Measurements from ENCODE around the gene PSMB1. TPM values are rescaled to one million over a fixed set of nuclear protein-coding genes. Genes with fewer than 3 reads are reported as not detected.

The PSMB1 gene
- total RNA-seq (100 to 1,000 TPM; 162 to 207 TPM), polyA plus RNA-seq (ENCODE audit: insufficient read length in 2 of 2) (100 to 1,000 TPM; 139 to 142 TPM)
- long read RNA-seq, donor 1, transcript PSMB1-201 (6 exons, 928 nt): major isoform, 100 of 164 reads
- long read RNA-seq, donor 1, transcript PSMB1-202 (5 exons, 1,939 nt): minor isoform, 15 of 164 reads
- long read RNA-seq, donor 1, partial matches to known transcripts: 34 of 164 reads
- long read RNA-seq, donor 1, other reads (novel, unspliced or antisense): 15 of 164 reads
- long read RNA-seq, donor 2, transcript PSMB1-201 (6 exons, 928 nt): major isoform, 31 of 34 reads
- long read RNA-seq, donor 2, partial matches to known transcripts: 0 of 34 reads
- long read RNA-seq, donor 2, other reads (novel, unspliced or antisense): 0 of 34 reads
- long read RNA-seq, donor 3, transcript PSMB1-201 (6 exons, 928 nt): major isoform, 49 of 50 reads
- long read RNA-seq, donor 3, partial matches to known transcripts: 0 of 50 reads
- long read RNA-seq, donor 3, other reads (novel, unspliced or antisense): 0 of 50 reads
- long read RNA-seq, donor 4, transcript PSMB1-202 (5 exons, 1,939 nt): minor isoform, 26 of 198 reads
- long read RNA-seq, donor 4, transcript PSMB1-201 (6 exons, 928 nt): major isoform, 142 of 198 reads
- long read RNA-seq, donor 4, partial matches to known transcripts: 16 of 198 reads
- long read RNA-seq, donor 4, other reads (novel, unspliced or antisense): 14 of 198 reads

- Histone ChIP-seq H3K27ac (ENCODE audit: low read depth, low read length) (peak within 1 kb of the TSS; percentile 98), H3K4me1 (ENCODE audit: control insufficient read depth, insufficient read depth, low read length) (peaks cover 11% of the 10 kb centered on the region), H3K9me3 (ENCODE audit: control insufficient read depth, insufficient read depth, low read length) (no peaks in the 10 kb centered on the region), H3K27me3 (ENCODE audit: control insufficient read depth, insufficient read depth, low read length) (no peaks in the 10 kb centered on the region), H3K4me3 (ENCODE audit: low read depth, low read length) (peak within 1 kb of the TSS; percentile 98), H3K36me3 (ENCODE audit: control insufficient read depth, insufficient read depth, low read length) (peaks cover 11% of the 10 kb centered on the region)
- DNase-seq (ENCODE audit: low read depth in 4 of 6, low spot score in 6 of 6): peak; percentile 92 to 99 (median 94)
- WGBS (ENCODE audit: insufficient coverage): under 1% methylated on average over 36 of the region's 41 CpGs
These were observed at the start of gene PSMB1 for GRCh38 chr6:170552765-170553533. PSMB1 (minus strand) TSS chr6:170553307; CDS start chr6:170553242, 65 bp downstream.

GRCh38 chr6:170597278-170597677 lies 44.2 kb upstream of the PSMB1 start:
- Histone ChIP-seq H3K36me3 (ENCODE audit: control insufficient read depth, insufficient read depth, low read length) (no peaks in the 10 kb centered on the region), H3K9me3 (ENCODE audit: control insufficient read depth, insufficient read depth, low read length) (no peaks in the 10 kb centered on the region), H3K4me1 (ENCODE audit: control insufficient read depth, insufficient read depth, low read length) (no peaks in the 10 kb centered on the region), H3K4me3 (ENCODE audit: low read depth, low read length) (no peak overlapping the region), H3K27ac (ENCODE audit: low read depth, low read length) (no peak overlapping the region), H3K27me3 (ENCODE audit: control insufficient read depth, insufficient read depth, low read length) (peaks cover 5% of the 10 kb centered on the region)
- DNase-seq (ENCODE audit: low read depth in 4 of 6, low spot score in 6 of 6): no peak

- Histone ChIP-seq H3K9me3 (ENCODE audit: control insufficient read depth, insufficient read depth, low read length) (no peaks in the 10 kb centered on the region), H3K27me3 (ENCODE audit: control insufficient read depth, insufficient read depth, low read length) (peaks cover 5% of the 10 kb centered on the region), H3K36me3 (ENCODE audit: control insufficient read depth, insufficient read depth, low read length) (no peaks in the 10 kb centered on the region), H3K4me1 (ENCODE audit: control insufficient read depth, insufficient read depth, low read length) (no peaks in the 10 kb centered on the region), H3K27ac (ENCODE audit: low read depth, low read length) (no peak overlapping the region), H3K4me3 (ENCODE audit: low read depth, low read length) (no peak overlapping the region)
- DNase-seq (ENCODE audit: low read depth in 4 of 6, low spot score in 6 of 6): no peak
These were observed 43.3 kb upstream of the PSMB1 start for GRCh38 chr6:170596426-170596825.

GRCh38 chr6:170590725-170591124 lies 37.6 kb upstream of the PSMB1 start:
- H3K27me3 ChIP-seq (ENCODE audit: control insufficient read depth, insufficient read depth, low read length): no peaks in the 10 kb centered on the region
- no peak overlapping the region for H3K4me3 ChIP-seq (ENCODE audit: low read depth, low read length)
- H3K36me3 ChIP-seq (ENCODE audit: control insufficient read depth, insufficient read depth, low read length): no peaks in the 10 kb centered on the region
- no peak for DNase-seq (ENCODE audit: low read depth in 4 of 6, low spot score in 6 of 6)
- H3K27ac ChIP-seq (ENCODE audit: low read depth, low read length): no peak overlapping the region
- WGBS (ENCODE audit: insufficient coverage): no CpG with 5 or more reads among the region's 1 CpG
- peaks cover 7% of the 10 kb centered on the region for H3K9me3 ChIP-seq (ENCODE audit: control insufficient read depth, insufficient read depth, low read length)
- H3K4me1 ChIP-seq (ENCODE audit: control insufficient read depth, insufficient read depth, low read length): no peaks in the 10 kb centered on the region

- peak overlapping the region; percentile 88 for H3K27ac ChIP-seq (ENCODE audit: low read depth, low read length)
- WGBS (ENCODE audit: insufficient coverage): 0% methylated on average over 4 of the region's 6 CpGs
These were observed 31.9 kb upstream of the PSMB1 start for GRCh38 chr6:170584954-170585498.

GRCh38 chr6:170584181-170584953 lies 31.3 kb upstream of the PSMB1 start, which contains the start of gene PDCD2:
PDCD2 (minus strand) TSS chr6:170584637; CDS start chr6:170584581, 56 bp downstream.
- Histone ChIP-seq H3K27ac (ENCODE audit: low read depth, low read length) (peak within 1 kb of the TSS; percentile 88), H3K4me3 (ENCODE audit: low read depth, low read length) (peak within 1 kb of the TSS; percentile 84), H3K4me1 (ENCODE audit: control insufficient read depth, insufficient read depth, low read length) (no peaks in the 10 kb centered on the region), H3K9me3 (ENCODE audit: control insufficient read depth, insufficient read depth, low read length) (no peaks in the 10 kb centered on the region), H3K36me3 (ENCODE audit: control insufficient read depth, insufficient read depth, low read length) (peaks cover 14% of the 10 kb centered on the region), H3K27me3 (ENCODE audit: control insufficient read depth, insufficient read depth, low read length) (no peaks in the 10 kb centered on the region)
- DNase-seq (ENCODE audit: low read depth in 4 of 6, low spot score in 6 of 6): peak; percentile 54 to 97 (median 80)
- under 1% methylated on average over 80 of the region's 81 CpGs for WGBS (ENCODE audit: insufficient coverage)

More at GRCh38 chr6:170584954-170585498, 31.9 kb upstream of the PSMB1 start:
- Histone ChIP-seq H3K36me3 (ENCODE audit: control insufficient read depth, insufficient read depth, low read length) (peaks cover 14% of the 10 kb centered on the region), H3K4me3 (ENCODE audit: low read depth, low read length) (peak overlapping the region; percentile 84), H3K27me3 (ENCODE audit: control insufficient read depth, insufficient read depth, low read length) (no peaks in the 10 kb centered on the region), H3K4me1 (ENCODE audit: control insufficient read depth, insufficient read depth, low read length) (no peaks in the 10 kb centered on the region), H3K9me3 (ENCODE audit: control insufficient read depth, insufficient read depth, low read length) (peaks cover under 1% of the 10 kb centered on the region)
- peak in 2 of 6 donors; percentile 1 to 7 for DNase-seq (ENCODE audit: low read depth in 4 of 6, low spot score in 6 of 6)

GRCh38 chr6:170583756-170584180 lies 30.7 kb upstream of the PSMB1 start:
- DNase-seq (ENCODE audit: low read depth in 4 of 6, low spot score in 6 of 6): peak in 2 of 6 donors; percentile 0 to 6
- Histone ChIP-seq H3K27me3 (ENCODE audit: control insufficient read depth, insufficient read depth, low read length) (no peaks in the 10 kb centered on the region), H3K4me3 (ENCODE audit: low read depth, low read length) (peak overlapping the region; percentile 84), H3K9me3 (ENCODE audit: control insufficient read depth, insufficient read depth, low read length) (no peaks in the 10 kb centered on the region), H3K36me3 (ENCODE audit: control insufficient read depth, insufficient read depth, low read length) (peaks cover 14% of the 10 kb centered on the region), H3K4me1 (ENCODE audit: control insufficient read depth, insufficient read depth, low read length) (no peaks in the 10 kb centered on the region), H3K27ac (ENCODE audit: low read depth, low read length) (peak overlapping the region; percentile 34)
- WGBS (ENCODE audit: insufficient coverage): 0% methylated on average over 8 of the region's 12 CpGs

GRCh38 chr6:170578909-170579308 lies 25.8 kb upstream of the PSMB1 start:
- Histone ChIP-seq H3K36me3 (ENCODE audit: control insufficient read depth, insufficient read depth, low read length) (peaks cover 14% of the 10 kb centered on the region), H3K27ac (ENCODE audit: low read depth, low read length) (no peak overlapping the region), H3K4me1 (ENCODE audit: control insufficient read depth, insufficient read depth, low read length) (no peaks in the 10 kb centered on the region), H3K9me3 (ENCODE audit: control insufficient read depth, insufficient read depth, low read length) (no peaks in the 10 kb centered on the region), H3K27me3 (ENCODE audit: control insufficient read depth, insufficient read depth, low read length) (no peaks in the 10 kb centered on the region), H3K4me3 (ENCODE audit: low read depth, low read length) (no peak overlapping the region)
- no peak for DNase-seq (ENCODE audit: low read depth in 4 of 6, low spot score in 6 of 6)

- Histone ChIP-seq H3K27ac (ENCODE audit: low read depth, low read length) (no peak overlapping the region), H3K9me3 (ENCODE audit: control insufficient read depth, insufficient read depth, low read length) (no peaks in the 10 kb centered on the region), H3K27me3 (ENCODE audit: control insufficient read depth, insufficient read depth, low read length) (no peaks in the 10 kb centered on the region), H3K36me3 (ENCODE audit: control insufficient read depth, insufficient read depth, low read length) (peaks cover 10% of the 10 kb centered on the region), H3K4me1 (ENCODE audit: control insufficient read depth, insufficient read depth, low read length) (no peaks in the 10 kb centered on the region), H3K4me3 (ENCODE audit: low read depth, low read length) (no peak overlapping the region)
- no peak for DNase-seq (ENCODE audit: low read depth in 4 of 6, low spot score in 6 of 6)
- WGBS (ENCODE audit: insufficient coverage): no CpG with 5 or more reads among the region's 1 CpG
These were observed 22.1 kb upstream of the PSMB1 start for GRCh38 chr6:170575250-170575649.

Measured in spinal cord (tissue), 10 donors.